GM12878 (cell line): ENCODE results near the gene CSTF1. TPM values are rescaled to one million over a fixed set of nuclear protein-coding genes. Genes with fewer than 3 reads are reported as not detected.

ENCODE experiments used
- ATAC-seq: fragments of 200-7000 bp; cut with Tn5 transposase; 3 replicates; pipeline ENCODE4 v1.9.1; 2020; ENCODE audit warnings: mild to moderate bottlenecking, moderate library complexity
- BruUV-seq: library from RNA; stranded (reverse); fragments of 400-500 nt; replicated peaks from 2 replicates; lab custom pipeline; 2021; lab: Mats Ljungman, UMichigan
- CTCF ChIA-PET: fragments of 300-600 bp; sonication (Branson Sonifier 250); formaldehyde crosslinking; extraction: SDS; loops from one replicate; lab custom pipeline; 2021; ENCODE audit warnings: inconsistent platforms; lab: Yijun Ruan, JAX
- POLR2A ChIA-PET: fragments of 350-600 bp; formaldehyde crosslinking; extraction: SDS; loops from one replicate; lab custom pipeline; 2021; ENCODE audit warnings: inconsistent platforms; lab: Charles Lee
- RAD21 ChIA-PET: fragments of 300-600 bp; sonication (Branson Sonifier 250); formaldehyde crosslinking; loops from one replicate; lab custom pipeline; 2023; ENCODE audit warnings: antibody characterized with exemption; ENCODE audit not compliant: unreplicated experiment; lab: Charles Lee
- SMC1A ChIA-PET: fragments of 300-600 bp; sonication (Branson Sonifier 250); formaldehyde crosslinking; loops from one replicate; lab custom pipeline; 2023; ENCODE audit not compliant: unreplicated experiment, uncharacterized antibody; lab: Charles Lee
- DNase-seq: peaks from one replicate; pipeline ENCODE4 v3.0.0-alpha.2; 2011; ENCODE audit warnings: low read depth, low spot score
- FAIRE-seq: peaks from 3 replicates; lab custom pipeline; 2011; peaks lifted over from hg19 to GRCh38; lab: Jason Lieb, UNC
- H2AFZ ChIP-seq: 2 replicates; pipeline ENCODE4 v1.6.0; 2011; ENCODE audit warnings: low read depth, low read length, control low read depth; ENCODE audit not compliant: control insufficient read depth
- H3K27ac ChIP-seq: 2 replicates; pipeline ENCODE4 v1.5.1; 2011; ENCODE audit warnings: control low read depth; ENCODE audit not compliant: control insufficient read depth, insufficient read depth
- H3K27me3 ChIP-seq, 2 experiments: replicated peaks in 1 of 2; 2 replicates each; pipeline versions ENCODE4 v1.6.0 to v1.6.1; 2011; ENCODE audit warnings: low read length in 1 of 2; ENCODE audit not compliant: control insufficient read depth in 2 of 2, insufficient read depth in 2 of 2
- H3K36me3 ChIP-seq, 2 experiments: 2 replicates each; pipeline ENCODE4 v1.5.1; 2011; ENCODE audit warnings: low read length in 1 of 2; ENCODE audit not compliant: control insufficient read depth in 2 of 2, insufficient read depth in 2 of 2
- H3K4me1 ChIP-seq: 2 replicates; pipeline ENCODE4 v1.6.1; 2011; ENCODE audit warnings: mild to moderate bottlenecking, low read length, moderate library complexity, mixed read lengths; ENCODE audit not compliant: control insufficient read depth, insufficient read depth
- H3K4me2 ChIP-seq: 2 replicates; pipeline ENCODE4 v1.6.0; 2011; ENCODE audit warnings: control low read depth; ENCODE audit not compliant: control insufficient read depth, insufficient read depth
- H3K4me3 ChIP-seq: fragments of 200-600 bp; sonication (generic); 2 replicates; pipeline ENCODE4 v1.5.1; 2016
- H3K79me2 ChIP-seq: 2 replicates; pipeline ENCODE4 v1.6.0; 2011; ENCODE audit warnings: low read length; ENCODE audit not compliant: control insufficient read depth, insufficient read depth
- H3K9ac ChIP-seq: 2 replicates; pipeline ENCODE4 v1.8.0; 2011; ENCODE audit warnings: low read length, control low read depth, mixed read lengths; ENCODE audit not compliant: control insufficient read depth, insufficient read depth
- H3K9me3 ChIP-seq: replicated peaks from 3 replicates; pipeline ENCODE4 v1.5.1; 2011; ENCODE audit warnings: mild to moderate bottlenecking, low read length; ENCODE audit not compliant: control insufficient read depth, insufficient read depth
- H4K20me1 ChIP-seq: 2 replicates; pipeline ENCODE4 v1.6.0; 2011; ENCODE audit not compliant: control insufficient read depth, insufficient read depth
- CHD4 ChIP-seq: fragments of 200-600 bp; sonication (generic); IDR thresholded peaks from 2 replicates; pipeline ENCODE4 v1.6.1; 2016; ENCODE audit warnings: mild to moderate bottlenecking
- EED ChIP-seq: sonication (generic); IDR thresholded peaks from 2 replicates; pipeline ENCODE4 v1.6.1; 2016; ENCODE audit warnings: antibody characterized with exemption, low read depth
- FOXM1 ChIP-seq: IDR thresholded peaks from 2 replicates; pipeline ENCODE4 v1.6.1; 2012; ENCODE audit warnings: low read depth, mild to moderate bottlenecking, inconsistent platforms, low read length, moderate library complexity
- IRF4 ChIP-seq: IDR thresholded peaks from 2 replicates; pipeline ENCODE4 v1.6.1; 2011; ENCODE audit warnings: low read depth, low read length
- MXI1 ChIP-seq: fragments of 150-350 bp; IDR thresholded peaks from 2 replicates; pipeline ENCODE4 v1.6.1; 2011; ENCODE audit warnings: low read depth, mild to moderate bottlenecking, inconsistent platforms, low read length, improper control_type of control experiment
- POLR2AphosphoS5 ChIP-seq: IDR thresholded peaks from 2 replicates; pipeline ENCODE4 v1.6.1; 2011; ENCODE audit warnings: mild to moderate bottlenecking, low read length, inconsistent platforms
- SIN3A ChIP-seq: IDR thresholded peaks from 2 replicates; pipeline ENCODE4 v1.6.1; 2012; ENCODE audit warnings: low read depth, low read length, improper control_type of control experiment
- ZNF622 ChIP-seq: fragments of 450-650 bp; IDR thresholded peaks from 2 replicates; pipeline ENCODE4 v1.6.1; 2017; ENCODE audit warnings: mild to moderate bottlenecking, inconsistent platforms
- ZZZ3 ChIP-seq: IDR thresholded peaks from 2 replicates; pipeline ENCODE4 v1.6.1; 2011; ENCODE audit warnings: low read depth; ENCODE audit not compliant: control insufficient read depth, insufficient read length
- WGBS: methylation state at CpG from one replicate; pipeline ENCODE4 v1.1.6; 2016; ENCODE audit warnings: low lambda C conversion rate; ENCODE audit not compliant: insufficient replicate concordance, insufficient coverage; ENCODE audit errors: missing lambda C conversion rate; 5-methylcytosine and 5-hydroxymethylcytosine counted together
- in situ Hi-C: fragments of 300-500 bp; cut with MboI; formaldehyde crosslinking; loops from 9 replicates; pipeline ENCODE4 v1.14.3; 2018; ENCODE audit warnings: mixed read lengths
- intact Hi-C: fragments of 100-400 bp; cut with micrococcal nuclease; formaldehyde crosslinking; loops from one replicate; pipeline ENCODE4 v1.14.2; 2022; ENCODE audit not compliant: unreplicated experiment
- polyA plus RNA-seq, 11 experiments: library from polyadenylated mRNA; depleted of rRNA in 4 of 11; unstranded in 6 of 11; stranded (reverse) in 5 of 11; fragments of >200 nt; fragmentation: Nextera tagmentation in 4 of 11; fragmentation: Illumina TruSeq in 1 of 11; extraction: Ambion mirVana in 4 of 11; extraction: Trizol in 1 of 11; gene quantifications; 1 replicate in 1 of 11; 2 replicates in 10 of 11; pipeline versions ENCODE4 v1.2.1 to v1.2.3, GENCODE V29; 2011 to 2016; ENCODE audit warnings: inconsistent platforms in 2 of 11, missing spikeins in 2 of 11, low read depth in 1 of 11
- total RNA-seq, 4 experiments: library from RNA; depleted of rRNA in 3 of 4; stranded (reverse); fragments of >200 nt in 3 of 4; fragmentation: Illumina TruSeq in 1 of 4; extraction: Trizol in 1 of 4; gene quantifications; 2 replicates each; pipeline versions ENCODE4 v1.2.1 to v1.2.3, GENCODE V29; 2013 to 2021
- TF ChIP-seq, protein P1 (sequence below): fragments of 450-650 bp; IDR thresholded peaks from 2 replicates; pipeline ENCODE4 v1.6.1; 2017; ENCODE audit warnings: low read depth, mild to moderate bottlenecking, moderate library complexity
- TF ChIP-seq, protein P2 (sequence below): fragments of 450-650 bp; IDR thresholded peaks from 2 replicates; pipeline ENCODE4 v1.6.1; 2018; ENCODE audit warnings: mild to moderate bottlenecking, low read depth, moderate library complexity; ENCODE audit not compliant: partially characterized antibody

CSTF1 gene
- total and polyA plus RNA-seq, 10 of the 15 experiments (the other 5 are each of a cell fraction or from before 2014, with no cell fraction given): 41.8 to 89.1 (median 50.1) TPM

DNA sequence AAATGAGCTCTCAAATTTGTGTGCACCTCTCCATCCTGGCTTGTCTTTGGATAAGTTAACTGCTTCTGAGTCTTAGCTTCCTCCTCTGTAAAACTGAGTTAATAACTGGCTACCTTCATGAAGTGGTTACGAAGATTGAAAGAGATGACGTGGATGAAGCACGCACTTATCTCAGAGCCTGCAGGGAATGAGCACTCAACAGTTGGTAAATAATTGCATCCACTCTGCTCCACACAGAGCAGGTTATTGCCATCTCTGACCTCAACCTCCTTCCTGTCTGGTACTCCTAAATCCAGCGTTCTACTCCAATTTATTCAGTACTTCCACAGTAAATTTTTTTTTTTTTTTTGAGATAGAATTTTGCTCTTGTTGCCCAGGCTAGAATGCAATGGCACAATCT lies 7.3 kb upstream of the CSTF1 start:
- H3K36me3 ChIP-seq: peaks cover 10 to 33% of the 10 kb centered on the region in 2 experiments
- no peak overlapping the region for H3K9ac ChIP-seq
- DNase-seq (no peak), ATAC-seq (no peak), FAIRE-seq (no peak)
- intact Hi-C loops (no loop called here), in situ Hi-C loops (no loop called here)
- peaks cover 3% of the 10 kb centered on the region for H4K20me1 ChIP-seq
- H3K79me2 ChIP-seq: peaks cover 24% of the 10 kb centered on the region
- CTCF ChIA-PET: interaction anchor here (0.5 to 1.0 kb wide), 3 partner anchors 10 to 1452 kb away, joined by 3 read pairs; no protein-coding TSS in a partner anchor
- no peaks in the 10 kb centered on the region for H3K9me3 ChIP-seq
- RAD21 ChIA-PET: no interaction called here
- POLR2A ChIA-PET: no interaction called here
- SMC1A ChIA-PET: interaction anchor here (1.4 to 3.4 kb wide), 3 partner anchors 9 to 17 kb away, joined by 4 to 10 read pairs (median 10); no protein-coding TSS in a partner anchor
- TF ChIP-seq FOXM1 (no peak), MXI1 (no peak), EED (no peak), ZNF622 (no peak), CHD4 (no peak), SIN3A (no peak), ZZZ3 (no peak), POLR2AphosphoS5 (no peak), IRF4 (no peak)
- TF ChIP-seq, protein P1, sequence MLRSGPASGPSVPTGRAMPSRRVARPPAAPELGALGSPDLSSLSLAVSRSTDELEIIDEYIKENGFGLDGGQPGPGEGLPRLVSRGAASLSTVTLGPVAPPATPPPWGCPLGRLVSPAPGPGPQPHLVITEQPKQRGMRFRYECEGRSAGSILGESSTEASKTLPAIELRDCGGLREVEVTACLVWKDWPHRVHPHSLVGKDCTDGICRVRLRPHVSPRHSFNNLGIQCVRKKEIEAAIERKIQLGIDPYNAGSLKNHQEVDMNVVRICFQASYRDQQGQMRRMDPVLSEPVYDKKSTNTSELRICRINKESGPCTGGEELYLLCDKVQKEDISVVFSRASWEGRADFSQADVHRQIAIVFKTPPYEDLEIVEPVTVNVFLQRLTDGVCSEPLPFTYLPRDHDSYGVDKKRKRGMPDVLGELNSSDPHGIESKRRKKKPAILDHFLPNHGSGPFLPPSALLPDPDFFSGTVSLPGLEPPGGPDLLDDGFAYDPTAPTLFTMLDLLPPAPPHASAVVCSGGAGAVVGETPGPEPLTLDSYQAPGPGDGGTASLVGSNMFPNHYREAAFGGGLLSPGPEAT: no peak
- TF ChIP-seq, protein P2, sequence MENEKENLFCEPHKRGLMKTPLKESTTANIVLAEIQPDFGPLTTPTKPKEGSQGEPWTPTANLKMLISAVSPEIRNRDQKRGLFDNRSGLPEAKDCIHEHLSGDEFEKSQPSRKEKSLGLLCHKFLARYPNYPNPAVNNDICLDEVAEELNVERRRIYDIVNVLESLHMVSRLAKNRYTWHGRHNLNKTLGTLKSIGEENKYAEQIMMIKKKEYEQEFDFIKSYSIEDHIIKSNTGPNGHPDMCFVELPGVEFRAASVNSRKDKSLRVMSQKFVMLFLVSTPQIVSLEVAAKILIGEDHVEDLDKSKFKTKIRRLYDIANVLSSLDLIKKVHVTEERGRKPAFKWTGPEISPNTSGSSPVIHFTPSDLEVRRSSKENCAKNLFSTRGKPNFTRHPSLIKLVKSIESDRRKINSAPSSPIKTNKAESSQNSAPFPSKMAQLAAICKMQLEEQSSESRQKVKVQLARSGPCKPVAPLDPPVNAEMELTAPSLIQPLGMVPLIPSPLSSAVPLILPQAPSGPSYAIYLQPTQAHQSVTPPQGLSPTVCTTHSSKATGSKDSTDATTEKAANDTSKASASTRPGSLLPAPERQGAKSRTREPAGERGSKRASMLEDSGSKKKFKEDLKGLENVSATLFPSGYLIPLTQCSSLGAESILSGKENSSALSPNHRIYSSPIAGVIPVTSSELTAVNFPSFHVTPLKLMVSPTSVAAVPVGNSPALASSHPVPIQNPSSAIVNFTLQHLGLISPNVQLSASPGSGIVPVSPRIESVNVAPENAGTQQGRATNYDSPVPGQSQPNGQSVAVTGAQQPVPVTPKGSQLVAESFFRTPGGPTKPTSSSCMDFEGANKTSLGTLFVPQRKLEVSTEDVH: no peak
- no peaks in the 10 kb centered on the region for H3K27me3 ChIP-seq
- H3K27ac ChIP-seq: no peak overlapping the region
- no peak overlapping the region for H2AFZ ChIP-seq
- no peaks in the 10 kb centered on the region for H3K4me1 ChIP-seq
- 97% methylated on average over 4 of the region's 4 CpGs for WGBS
- BruUV-seq: no TSS peak
- no peak overlapping the region for H3K4me3 ChIP-seq
- no peak overlapping the region for H3K4me2 ChIP-seq
